Retina (tissue), 1 donor: ENCODE results near the gene ZFHX3.

Source experiments
- DNase-seq: peaks from one replicate; pipeline ENCODE4 v3.0.0-alpha.2; 2016

Gene ZFHX3

GRCh38 chr16:72926177-72927070 is 121.5 kb downstream of the ZFHX3 start:
- no peak for DNase-seq

- no peak for DNase-seq
These were observed 122.3 kb downstream of the ZFHX3 start for GRCh38 chr16:72925631-72925979.

- no peak for DNase-seq
These were observed 122.8 kb downstream of the ZFHX3 start for GRCh38 chr16:72924927-72925630.

- no peak for DNase-seq
These were observed 123.4 kb downstream of the ZFHX3 start for GRCh38 chr16:72924537-72924926.

- DNase-seq = no peak
These were observed 124.2 kb downstream of the ZFHX3 start for GRCh38 chr16:72923757-72924156.

GRCh38 chr16:72922714-72923113 is 125.2 kb downstream of the ZFHX3 start:
- DNase-seq = no peak

GRCh38 chr16:72921620-72922019 is 126.3 kb downstream of the ZFHX3 start:
- DNase-seq = peak; percentile 73

- no peak for DNase-seq
These were observed 126.8 kb downstream of the ZFHX3 start for GRCh38 chr16:72921106-72921505.

- DNase-seq = no peak
These were observed 130.9 kb downstream of the ZFHX3 start for GRCh38 chr16:72917051-72917450.

GRCh38 chr16:72915331-72915730 is 132.6 kb downstream of the ZFHX3 start:
- no peak for DNase-seq

GRCh38 chr16:72913551-72913950 is 134.4 kb downstream of the ZFHX3 start:
- DNase-seq = no peak

GRCh38 chr16:72911971-72912370 is 136.0 kb downstream of the ZFHX3 start:
- no peak for DNase-seq

GRCh38 chr16:72910875-72911274 is 137.1 kb downstream of the ZFHX3 start:
- peak; percentile 53 for DNase-seq

- no peak for DNase-seq
These were observed 137.5 kb downstream of the ZFHX3 start for GRCh38 chr16:72910381-72910780.

- DNase-seq = no peak
These were observed 138.7 kb downstream of the ZFHX3 start for GRCh38 chr16:72909196-72909595.

GRCh38 chr16:72908362-72909167 is 139.4 kb downstream of the ZFHX3 start:
- DNase-seq = peak; percentile 49

- no peak for DNase-seq
These were observed 142.3 kb downstream of the ZFHX3 start for GRCh38 chr16:72905581-72905980.

GRCh38 chr16:72903176-72903575 is 144.8 kb downstream of the ZFHX3 start:
- no peak for DNase-seq

- peak; percentile 78 for DNase-seq
These were observed 145.7 kb downstream of the ZFHX3 start for GRCh38 chr16:72902206-72902605.

- no peak for DNase-seq
These were observed 146.8 kb downstream of the ZFHX3 start for GRCh38 chr16:72901000-72901627.

- DNase-seq = no peak
These were observed 149.6 kb downstream of the ZFHX3 start for GRCh38 chr16:72898216-72898825.

GRCh38 chr16:72897707-72898106 is 150.2 kb downstream of the ZFHX3 start:
- DNase-seq = no peak
